GM18502 (cell line): ENCODE data around the gene PLEKHM3.

ENCODE experiments used
- ATAC-seq: cut with Tn5 transposase; IDR thresholded peaks from one replicate; pipeline ENCODE4 v1.9.1; 2021; ENCODE audit warnings: mild to moderate bottlenecking; ENCODE audit not compliant: unreplicated experiment, poor library complexity

PLEKHM3 gene

GRCh38 chr2:207868855-207869596 is 156.3 kb downstream of the PLEKHM3 start:
- peak; percentile 36 for ATAC-seq

- ATAC-seq: no peak
These were observed 157.4 kb downstream of the PLEKHM3 start for GRCh38 chr2:207867905-207868304.

- no peak for ATAC-seq
These were observed 158.3 kb downstream of the PLEKHM3 start for GRCh38 chr2:207867056-207867455.

- no peak for ATAC-seq
These were observed 160.1 kb downstream of the PLEKHM3 start for GRCh38 chr2:207865210-207865609.

GRCh38 chr2:207863345-207863744 is 162.0 kb downstream of the PLEKHM3 start:
- no peak for ATAC-seq

GRCh38 chr2:207861789-207862188 is 163.5 kb downstream of the PLEKHM3 start:
- ATAC-seq: no peak

- no peak for ATAC-seq
These were observed 164.6 kb downstream of the PLEKHM3 start for GRCh38 chr2:207860685-207861084.

- ATAC-seq: no peak
These were observed 169.7 kb downstream of the PLEKHM3 start for GRCh38 chr2:207855591-207855990.

- ATAC-seq: no peak
These were observed 170.6 kb downstream of the PLEKHM3 start for GRCh38 chr2:207854484-207855440.

- ATAC-seq: no peak
These were observed 172.5 kb downstream of the PLEKHM3 start for GRCh38 chr2:207852791-207853190.

- no peak for ATAC-seq
These were observed 175.9 kb downstream of the PLEKHM3 start for GRCh38 chr2:207849443-207849842.

- no peak for ATAC-seq
These were observed 176.8 kb downstream of the PLEKHM3 start for GRCh38 chr2:207848545-207848928.

GRCh38 chr2:207847807-207848544 is 177.4 kb downstream of the PLEKHM3 start:
- ATAC-seq: no peak

GRCh38 chr2:207847098-207847806 is 178.1 kb downstream of the PLEKHM3 start:
- no peak for ATAC-seq

- ATAC-seq: no peak
These were observed 180.0 kb downstream of the PLEKHM3 start for GRCh38 chr2:207845202-207845864.

- ATAC-seq: no peak
These were observed 180.7 kb downstream of the PLEKHM3 start for GRCh38 chr2:207844648-207845047.

GRCh38 chr2:207840101-207840500 is 185.2 kb downstream of the PLEKHM3 start:
- no peak for ATAC-seq

- no peak for ATAC-seq
These were observed 185.8 kb downstream of the PLEKHM3 start for GRCh38 chr2:207839575-207839974.

- ATAC-seq: no peak
These were observed 186.3 kb downstream of the PLEKHM3 start for GRCh38 chr2:207839028-207839427.
